Panc1 (cell line): ENCODE data around the gene HIPK4.
"Not testable (repeated sequence)": the region's sequence is repeated elsewhere in the genome, so short reads cannot be mapped to it uniquely, and the experiment has no call there.

ENCODE experiments used
- CTCF ChIP-seq: fragments of 450-650 bp; IDR thresholded peaks from 2 replicates; pipeline ENCODE4 v1.5.1; 2017; ENCODE audit warnings: mild to moderate bottlenecking
- POLR2AphosphoS5 ChIP-seq: IDR thresholded peaks from 2 replicates; pipeline ENCODE4 v1.6.1; 2012; ENCODE audit warnings: mild to moderate bottlenecking, low read depth, low read length, moderate library complexity

- TF ChIP-seq CTCF, POLR2AphosphoS5: not testable (repeated sequence)
These were observed 42.8 kb upstream of the HIPK4 start for GRCh38 chr19:40432760-40433159.
